HG03439 (cell line): ENCODE results near the gene ADAMTSL2.

ENCODE experiments used
- ATAC-seq: cut with Tn5 transposase; IDR thresholded peaks from one replicate; pipeline ENCODE4 v1.9.1; 2021; ENCODE audit warnings: mild to moderate bottlenecking, moderate library complexity; ENCODE audit not compliant: unreplicated experiment

The ADAMTSL2 gene

GRCh38 chr9:133571896-133572595, 37.5 kb downstream of the ADAMTSL2 start:
- ATAC-seq = no peak

GRCh38 chr9:133572821-133573361, 38.4 kb downstream of the ADAMTSL2 start:
- ATAC-seq = no peak

GRCh38 chr9:133573791-133574515, 39.4 kb downstream of the ADAMTSL2 start:
- ATAC-seq = no peak

- ATAC-seq = no peak
Measured at GRCh38 chr9:133574771-133575170, 40.3 kb downstream of the ADAMTSL2 start.

- no peak for ATAC-seq
Measured at GRCh38 chr9:133575186-133576030, 40.9 kb downstream of the ADAMTSL2 start.

- no peak for ATAC-seq
Measured at GRCh38 chr9:133576031-133576874, 41.7 kb downstream of the ADAMTSL2 start.

GRCh38 chr9:133576875-133577736, 42.6 kb downstream of the ADAMTSL2 start:
- ATAC-seq = no peak

GRCh38 chr9:133577737-133578112, 43.2 kb downstream of the ADAMTSL2 start:
- ATAC-seq = no peak

- no peak for ATAC-seq
Measured at GRCh38 chr9:133578524-133579441, 44.3 kb downstream of the ADAMTSL2 start.

- no peak for ATAC-seq
Measured at GRCh38 chr9:133579601-133580418, 45.3 kb downstream of the ADAMTSL2 start.

GRCh38 chr9:133580419-133580738, 45.9 kb downstream of the ADAMTSL2 start:
- no peak for ATAC-seq

GRCh38 chr9:133581011-133581410, 46.5 kb downstream of the ADAMTSL2 start:
- ATAC-seq = no peak

- ATAC-seq = no peak
Measured at GRCh38 chr9:133581513-133582343, 47.2 kb downstream of the ADAMTSL2 start.

- ATAC-seq = no peak
Measured at GRCh38 chr9:133582501-133583045, 48.1 kb downstream of the ADAMTSL2 start.

- no peak for ATAC-seq
Measured at GRCh38 chr9:133583111-133583510, 48.6 kb downstream of the ADAMTSL2 start.

- no peak for ATAC-seq
Measured at GRCh38 chr9:133583586-133583985, 49.1 kb downstream of the ADAMTSL2 start.

- no peak for ATAC-seq
Measured at GRCh38 chr9:133584167-133584558, 49.7 kb downstream of the ADAMTSL2 start.
